NCI-H1048 (cell line): Measurements from ENCODE around the gene STUM.
"Not testable (repeated sequence)": the region's sequence is repeated elsewhere in the genome, so short reads cannot be mapped to it uniquely, and the experiment has no call there.

Experiments
- DNase-seq: peaks from one replicate; lab custom pipeline; 2025; lab: John Stamatoyannopoulos, UW

Gene STUM

GRCh38 chr1:226548256-226549093 lies at the start of gene STUM:
STUM (plus strand) TSS chr1:226548764; CDS start chr1:226548905, 141 bp downstream.
- DNase-seq = no peak

GRCh38 chr1:226499699-226500098 lies 48.9 kb upstream of the STUM start:
- DNase-seq = not testable (repeated sequence)

GRCh38 chr1:226506021-226506420 lies 42.5 kb upstream of the STUM start:
- no peak for DNase-seq

- DNase-seq = no peak
Measured at GRCh38 chr1:226506921-226507320, 41.6 kb upstream of the STUM start.

- no peak for DNase-seq
Measured at GRCh38 chr1:226510453-226510852, 38.1 kb upstream of the STUM start.

GRCh38 chr1:226511296-226511695 lies 37.3 kb upstream of the STUM start:
- no peak for DNase-seq

- no peak for DNase-seq
Measured at GRCh38 chr1:226512076-226512728, 36.4 kb upstream of the STUM start.

- DNase-seq = no peak
Measured at GRCh38 chr1:226518375-226518774, 30.2 kb upstream of the STUM start.

- DNase-seq = no peak
Measured at GRCh38 chr1:226519135-226519534, 29.4 kb upstream of the STUM start.

- DNase-seq = no peak
Measured at GRCh38 chr1:226519716-226520598, 28.6 kb upstream of the STUM start.

- no peak for DNase-seq
Measured at GRCh38 chr1:226520640-226521355, 27.8 kb upstream of the STUM start.

GRCh38 chr1:226523646-226524406 lies 24.7 kb upstream of the STUM start:
- DNase-seq = no peak

GRCh38 chr1:226524547-226524946 lies 24.0 kb upstream of the STUM start:
- no peak for DNase-seq

- no peak for DNase-seq
Measured at GRCh38 chr1:226525750-226526149, 22.8 kb upstream of the STUM start.

- DNase-seq = no peak
Measured at GRCh38 chr1:226526801-226527595, 21.6 kb upstream of the STUM start.

- no peak for DNase-seq
Measured at GRCh38 chr1:226529891-226530290, 18.7 kb upstream of the STUM start.

GRCh38 chr1:226530591-226530990 lies 18.0 kb upstream of the STUM start:
- no peak for DNase-seq

- no peak for DNase-seq
Measured at GRCh38 chr1:226531360-226532093, 17.0 kb upstream of the STUM start.

- no peak for DNase-seq
Measured at GRCh38 chr1:226532553-226532952, 16.0 kb upstream of the STUM start.
